ENCODE results near the gene BASP1. TPM values are rescaled to one million over a fixed set of nuclear protein-coding genes. Genes with fewer than 3 reads are reported as not detected.

BASP1 gene
- polyA plus RNA-seq, 1 of the 3 experiments (the other 2 are of a cell fraction) = 107 TPM

GRCh38 chr5:17213938-17214337 is 3.5 kb upstream of the BASP1 start:
- no peak overlapping the region for H3K4me3 ChIP-seq (ENCODE audit: low read depth in 2 of 2, low read length in 1 of 2)

GRCh38 chr5:17214893-17215292 is 2.5 kb upstream of the BASP1 start:
- no peak for DNase-seq
- TF ChIP-seq MXI1 (IDR thresholded peaks at IDR 0.05; ENCODE audit: low read depth, low read length) (no peak), IRF3 (IDR thresholded peaks at IDR 0.05; ENCODE audit: low read depth, low read length) (no peak)
- H3K27ac ChIP-seq (ENCODE audit: low read depth in 2 of 2, low read length in 1 of 2) = no peak overlapping the region
- no peaks in the 10 kb centered on the region for H3K36me3 ChIP-seq (replicated peaks in 1 of 2; ENCODE audit: control insufficient read depth in 1 of 2, insufficient read depth in 2 of 2, low read length in 1 of 2)
- peaks cover 17% of the 10 kb centered on the region for H3K79me2 ChIP-seq (ENCODE audit: insufficient read depth)
- H3K9me3 ChIP-seq = no peaks in the 10 kb centered on the region
- H3K9me2 ChIP-seq = no peaks in the 10 kb centered on the region
- no peak overlapping the region for H3K4me3 ChIP-seq (ENCODE audit: low read depth in 2 of 2, low read length in 1 of 2)
- no peak overlapping the region for H2AFZ ChIP-seq (ENCODE audit: low read depth)
- no peak overlapping the region for H3K9ac ChIP-seq
- no peaks in the 10 kb centered on the region for H4K20me1 ChIP-seq (ENCODE audit: insufficient read depth)
- POLR2A ChIA-PET = no interaction called here
- 58% methylated on average over 2 of the region's 2 CpGs for WGBS (ENCODE audit: low lambda C conversion rate)
- CTCF ChIA-PET = interaction anchor here (1.2 to 5.2 kb wide), 10 partner anchors 11 to 1103 kb away, joined by 3 to 81 read pairs (median 21); no protein-coding TSS in a partner anchor
- H3K4me2 ChIP-seq = no peak overlapping the region
- peaks cover 3% of the 10 kb centered on the region for H3F3A ChIP-seq (replicated peaks; ENCODE audit: insufficient read depth)
- peaks cover 2 to 8% of the 10 kb centered on the region in 2 experiments; a peak in 2 of 4 replicates for H3K4me1 ChIP-seq (ENCODE audit: control insufficient read depth in 1 of 2, insufficient read depth in 2 of 2, low read depth in 1 of 2, low read length in 1 of 2)
- no peaks in the 10 kb centered on the region for H3K27me3 ChIP-seq (ENCODE audit: insufficient read depth)

More at GRCh38 chr5:17213938-17214337, 3.5 kb upstream of the BASP1 start:
- DNase-seq = no peak
- H3K27me3 ChIP-seq (ENCODE audit: insufficient read depth) = no peaks in the 10 kb centered on the region
- no peak overlapping the region for H3K9ac ChIP-seq
- peaks cover 0 to 2% of the 10 kb centered on the region in 2 experiments; a peak in 2 of 4 replicates for H3K4me1 ChIP-seq (ENCODE audit: control insufficient read depth in 1 of 2, insufficient read depth in 2 of 2, low read depth in 1 of 2, low read length in 1 of 2)
- ChIA-PET CTCF (interaction anchor here (0.6 to 5.2 kb wide), 6 partner anchors 10 to 1102 kb away, joined by 3 to 81 read pairs (median 32); no protein-coding TSS in a partner anchor), POLR2A (no interaction called here)
- H3K27ac ChIP-seq (ENCODE audit: low read depth in 2 of 2, low read length in 1 of 2) = no peak overlapping the region
- no peaks in the 10 kb centered on the region for H3K9me2 ChIP-seq
- H3K36me3 ChIP-seq (replicated peaks in 1 of 2; ENCODE audit: control insufficient read depth in 1 of 2, insufficient read depth in 2 of 2, low read length in 1 of 2) = no peaks in the 10 kb centered on the region
- H3F3A ChIP-seq (replicated peaks; ENCODE audit: insufficient read depth) = peaks cover 3% of the 10 kb centered on the region
- 82% methylated on average over 2 of the region's 2 CpGs for WGBS (ENCODE audit: low lambda C conversion rate)
- no peaks in the 10 kb centered on the region for H3K9me3 ChIP-seq
- TF ChIP-seq POLR2AphosphoS5 (IDR thresholded peaks at IDR 0.05; ENCODE audit: low read depth, low read length) = no peak
- no peak for TF ChIP-seq USF1 (IDR thresholded peaks at IDR 0.05; ENCODE audit: borderline replicate concordance, low read depth)
- no peak overlapping the region for H2AFZ ChIP-seq (ENCODE audit: low read depth)
- peaks cover 8% of the 10 kb centered on the region for H3K79me2 ChIP-seq (ENCODE audit: insufficient read depth)
- H4K20me1 ChIP-seq (ENCODE audit: insufficient read depth) = no peaks in the 10 kb centered on the region
- H3K4me2 ChIP-seq = no peak overlapping the region

- H3K27ac ChIP-seq (ENCODE audit: low read depth in 2 of 2, low read length in 1 of 2) = no peak overlapping the region
- no peaks in the 10 kb centered on the region for H3K27me3 ChIP-seq (ENCODE audit: insufficient read depth)
- H3K36me3 ChIP-seq (replicated peaks in 1 of 2; ENCODE audit: control insufficient read depth in 1 of 2, insufficient read depth in 2 of 2, low read length in 1 of 2) = no peaks in the 10 kb centered on the region
- H3K79me2 ChIP-seq (ENCODE audit: insufficient read depth) = peaks cover 22% of the 10 kb centered on the region
- H3K4me3 ChIP-seq (ENCODE audit: low read depth in 2 of 2, low read length in 1 of 2) = no peak overlapping the region
- H3K9ac ChIP-seq = no peak overlapping the region
- H3K9me2 ChIP-seq = no peaks in the 10 kb centered on the region
- WGBS (ENCODE audit: low lambda C conversion rate) = 52% methylated on average over 2 of the region's 2 CpGs
- H3K4me2 ChIP-seq = no peak overlapping the region
- H4K20me1 ChIP-seq (ENCODE audit: insufficient read depth) = no peaks in the 10 kb centered on the region
- no peaks in the 10 kb centered on the region for H3K9me3 ChIP-seq
- H3F3A ChIP-seq (replicated peaks; ENCODE audit: insufficient read depth) = peaks cover 3% of the 10 kb centered on the region
- POLR2A ChIA-PET = no interaction called here
- DNase-seq = no peak
- H2AFZ ChIP-seq (ENCODE audit: low read depth) = no peak overlapping the region
- CTCF ChIA-PET = interaction anchor here (0.6 to 5.2 kb wide), 51 partner anchors 8 to 1484 kb away, joined by 3 to 81 read pairs (median 4); no protein-coding TSS in a partner anchor
- TF ChIP-seq MEF2A (IDR thresholded peaks at IDR 0.05; ENCODE audit: borderline replicate concordance, low read depth) = no peak
- no peak for TF ChIP-seq RAD21 (IDR thresholded peaks at IDR 0.05; ENCODE audit: low read length)
- H3K4me1 ChIP-seq (ENCODE audit: control insufficient read depth in 1 of 2, insufficient read depth in 2 of 2, low read depth in 1 of 2, low read length in 1 of 2) = peaks cover 2 to 11% of the 10 kb centered on the region in 2 experiments; a peak in 2 of 4 replicates
These were observed 2.1 kb upstream of the BASP1 start for GRCh38 chr5:17215361-17215760.
